WERI-Rb-1 (cell line): ENCODE data around the gene INF2.

ENCODE experiments used
- DNase-seq: peaks from one replicate; pipeline ENCODE4 v3.0.0-alpha.2; 2020
- H3K27ac ChIP-seq: fragments of 250-450 bp; sonication (Bioruptor Pico); 2 replicates; pipeline ENCODE4 v1.5.1; 2020; ENCODE audit warnings: mild to moderate bottlenecking, moderate library complexity
- H3K27me3 ChIP-seq: fragments of 250-450 bp; sonication (Bioruptor Pico); 2 replicates; pipeline ENCODE4 v1.5.1; 2021; ENCODE audit warnings: mild to moderate bottlenecking, low read depth, moderate library complexity; ENCODE audit not compliant: insufficient read depth, severe bottlenecking
- H3K36me3 ChIP-seq: fragments of 250-450 bp; sonication (Bioruptor Pico); 2 replicates; pipeline ENCODE4 v1.5.1; 2020; ENCODE audit warnings: mild to moderate bottlenecking, moderate library complexity
- H3K4me3 ChIP-seq: 2 replicates; pipeline ENCODE4 v1.5.1; 2011; ENCODE audit warnings: low read depth, mild to moderate bottlenecking, control low read depth, low read length
- H3K9me3 ChIP-seq: fragments of 250-450 bp; sonication (Bioruptor Pico); 2 replicates; pipeline ENCODE4 v1.5.1; 2021; ENCODE audit warnings: mild to moderate bottlenecking, moderate library complexity; ENCODE audit not compliant: severe bottlenecking
- TF ChIP-seq, protein P1 (sequence below): IDR thresholded peaks from 2 replicates; pipeline ENCODE4 v1.5.1; 2011; ENCODE audit warnings: low read depth, mild to moderate bottlenecking, control low read depth, inconsistent platforms, low read length

Gene INF2

DNA sequence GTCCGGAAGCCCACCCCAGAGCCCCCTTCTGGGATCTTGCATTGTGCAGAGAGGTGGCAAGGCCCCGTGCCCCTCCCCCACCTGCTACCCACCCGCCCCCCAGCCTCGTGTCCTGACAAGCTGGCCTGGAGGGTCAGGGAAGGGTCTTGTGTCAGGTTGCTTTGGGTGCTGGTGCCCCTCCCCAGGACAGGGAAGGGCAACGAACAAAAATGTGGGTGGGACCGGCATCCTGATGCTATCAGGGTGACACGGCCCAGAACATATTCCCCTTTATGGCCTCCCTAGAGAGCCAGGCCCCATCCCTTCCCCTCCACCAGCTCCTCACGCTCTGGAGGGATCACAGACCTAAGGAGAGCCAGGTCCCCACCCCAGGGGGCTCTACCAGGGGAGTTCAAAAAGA, 46.1 kb upstream of the INF2 start:
- Histone ChIP-seq H3K9me3 (no peaks in the 10 kb centered on the region), H3K27ac (no peak overlapping the region), H3K27me3 (no peaks in the 10 kb centered on the region), H3K4me3 (no peak overlapping the region), H3K36me3 (no peaks in the 10 kb centered on the region)
- TF ChIP-seq, protein P1, sequence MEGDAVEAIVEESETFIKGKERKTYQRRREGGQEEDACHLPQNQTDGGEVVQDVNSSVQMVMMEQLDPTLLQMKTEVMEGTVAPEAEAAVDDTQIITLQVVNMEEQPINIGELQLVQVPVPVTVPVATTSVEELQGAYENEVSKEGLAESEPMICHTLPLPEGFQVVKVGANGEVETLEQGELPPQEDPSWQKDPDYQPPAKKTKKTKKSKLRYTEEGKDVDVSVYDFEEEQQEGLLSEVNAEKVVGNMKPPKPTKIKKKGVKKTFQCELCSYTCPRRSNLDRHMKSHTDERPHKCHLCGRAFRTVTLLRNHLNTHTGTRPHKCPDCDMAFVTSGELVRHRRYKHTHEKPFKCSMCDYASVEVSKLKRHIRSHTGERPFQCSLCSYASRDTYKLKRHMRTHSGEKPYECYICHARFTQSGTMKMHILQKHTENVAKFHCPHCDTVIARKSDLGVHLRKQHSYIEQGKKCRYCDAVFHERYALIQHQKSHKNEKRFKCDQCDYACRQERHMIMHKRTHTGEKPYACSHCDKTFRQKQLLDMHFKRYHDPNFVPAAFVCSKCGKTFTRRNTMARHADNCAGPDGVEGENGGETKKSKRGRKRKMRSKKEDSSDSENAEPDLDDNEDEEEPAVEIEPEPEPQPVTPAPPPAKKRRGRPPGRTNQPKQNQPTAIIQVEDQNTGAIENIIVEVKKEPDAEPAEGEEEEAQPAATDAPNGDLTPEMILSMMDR, result no peak
- no peak for DNase-seq

DNA sequence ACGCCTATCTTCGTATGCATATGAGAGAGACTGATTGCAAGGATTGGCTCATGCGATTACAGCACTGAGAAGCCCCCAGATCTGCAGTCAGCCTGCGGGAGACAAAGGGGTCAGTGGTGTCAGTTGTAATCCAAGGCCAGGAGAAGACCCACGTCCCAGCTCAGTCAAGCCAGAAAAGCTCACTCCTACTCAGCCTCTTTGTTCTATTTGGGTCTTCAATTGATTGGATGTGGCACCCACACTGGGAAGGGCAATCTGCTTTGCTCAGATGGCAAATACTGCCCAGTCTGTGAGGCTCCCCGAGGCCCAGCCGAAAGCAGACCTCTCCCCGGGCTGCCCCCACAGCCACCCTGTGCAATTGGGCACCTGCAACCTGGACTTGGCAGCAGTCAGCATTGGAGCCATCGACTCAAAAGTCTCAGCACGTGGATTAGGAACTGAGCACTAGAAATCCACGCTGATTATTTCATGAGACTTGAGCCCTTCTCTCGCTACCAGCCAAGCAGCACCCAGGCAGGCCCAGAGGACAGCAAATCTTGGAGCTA, 45.3 kb upstream of the INF2 start:
- no peak for DNase-seq
- Histone ChIP-seq H3K4me3 (no peak overlapping the region), H3K36me3 (no peaks in the 10 kb centered on the region), H3K27me3 (no peaks in the 10 kb centered on the region), H3K27ac (no peak overlapping the region), H3K9me3 (no peaks in the 10 kb centered on the region)
- TF ChIP-seq, protein P1, result no peak

DNA sequence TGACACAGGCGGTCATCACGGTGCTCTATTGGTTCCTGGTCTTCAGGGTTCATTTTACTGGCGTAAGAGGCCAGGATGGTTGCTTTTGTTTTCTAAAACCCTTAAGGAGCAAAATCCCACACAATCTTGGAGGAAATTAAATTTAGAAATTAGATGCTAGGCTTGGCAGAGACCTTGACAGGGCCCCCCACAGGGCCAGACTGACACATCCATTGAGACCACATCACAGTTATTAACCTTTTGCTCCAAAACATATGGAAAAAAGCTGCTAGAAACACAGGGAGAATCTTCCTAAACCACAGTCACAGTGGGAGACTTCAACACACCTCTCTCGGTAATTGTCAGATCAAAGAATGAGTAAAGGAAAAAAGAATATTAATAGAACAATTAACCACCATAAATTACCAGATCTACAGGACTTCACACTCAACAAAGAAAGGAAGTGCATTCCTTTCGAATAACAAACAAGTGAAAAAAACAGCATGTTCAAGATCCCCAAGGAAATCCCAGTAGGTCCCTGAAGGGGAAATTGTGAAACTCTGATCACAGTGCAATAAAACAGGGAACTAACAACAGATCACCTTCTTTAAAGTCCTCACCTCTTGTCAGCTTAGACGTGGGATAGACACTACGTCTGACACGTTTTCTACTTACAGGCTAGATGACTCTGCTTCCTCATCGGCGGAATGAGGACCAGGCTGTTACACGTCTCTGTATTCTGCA, 44.6 kb upstream of the INF2 start:
- Histone ChIP-seq H3K27ac (no peak overlapping the region), H3K36me3 (no peaks in the 10 kb centered on the region), H3K27me3 (no peaks in the 10 kb centered on the region), H3K4me3 (no peak overlapping the region), H3K9me3 (no peaks in the 10 kb centered on the region)
- DNase-seq, result no peak
- TF ChIP-seq, protein P1, result no peak

DNA sequence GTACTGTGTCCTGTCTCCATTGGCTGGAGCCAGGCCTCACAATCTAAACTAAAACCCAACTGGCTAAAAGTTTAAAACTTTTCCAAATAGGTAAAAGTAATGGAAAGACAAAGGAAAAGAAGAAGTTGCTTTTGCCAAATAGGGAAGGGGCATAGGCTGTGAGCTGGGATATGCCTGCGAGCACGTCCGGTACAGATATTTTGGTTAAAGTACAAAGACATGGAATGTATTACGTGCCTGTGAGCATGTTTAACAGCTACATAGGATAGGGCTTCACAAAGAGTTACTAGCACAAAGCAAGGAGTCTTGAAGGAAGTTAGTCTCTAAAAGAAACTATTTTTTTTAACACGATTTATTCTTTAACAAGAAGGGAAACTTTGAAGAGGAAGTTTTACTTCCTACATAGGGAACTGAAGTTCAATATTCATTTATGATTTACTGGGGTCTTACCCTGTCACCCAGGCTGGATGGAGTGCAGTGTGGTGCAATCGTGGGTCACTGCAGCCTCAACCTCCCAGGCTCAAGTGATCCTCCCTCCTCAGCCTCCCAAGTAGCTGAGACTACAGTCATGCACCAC, 41.9 kb upstream of the INF2 start:
- no peaks in the 10 kb centered on the region for H3K36me3 ChIP-seq
- no peaks in the 10 kb centered on the region for H3K27me3 ChIP-seq
- H3K9me3 ChIP-seq, result peaks cover 4% of the 10 kb centered on the region
- TF ChIP-seq, protein P1, result no peak
- DNase-seq, result no peak
- no peak overlapping the region for H3K4me3 ChIP-seq
- H3K27ac ChIP-seq, result no peak overlapping the region

DNA sequence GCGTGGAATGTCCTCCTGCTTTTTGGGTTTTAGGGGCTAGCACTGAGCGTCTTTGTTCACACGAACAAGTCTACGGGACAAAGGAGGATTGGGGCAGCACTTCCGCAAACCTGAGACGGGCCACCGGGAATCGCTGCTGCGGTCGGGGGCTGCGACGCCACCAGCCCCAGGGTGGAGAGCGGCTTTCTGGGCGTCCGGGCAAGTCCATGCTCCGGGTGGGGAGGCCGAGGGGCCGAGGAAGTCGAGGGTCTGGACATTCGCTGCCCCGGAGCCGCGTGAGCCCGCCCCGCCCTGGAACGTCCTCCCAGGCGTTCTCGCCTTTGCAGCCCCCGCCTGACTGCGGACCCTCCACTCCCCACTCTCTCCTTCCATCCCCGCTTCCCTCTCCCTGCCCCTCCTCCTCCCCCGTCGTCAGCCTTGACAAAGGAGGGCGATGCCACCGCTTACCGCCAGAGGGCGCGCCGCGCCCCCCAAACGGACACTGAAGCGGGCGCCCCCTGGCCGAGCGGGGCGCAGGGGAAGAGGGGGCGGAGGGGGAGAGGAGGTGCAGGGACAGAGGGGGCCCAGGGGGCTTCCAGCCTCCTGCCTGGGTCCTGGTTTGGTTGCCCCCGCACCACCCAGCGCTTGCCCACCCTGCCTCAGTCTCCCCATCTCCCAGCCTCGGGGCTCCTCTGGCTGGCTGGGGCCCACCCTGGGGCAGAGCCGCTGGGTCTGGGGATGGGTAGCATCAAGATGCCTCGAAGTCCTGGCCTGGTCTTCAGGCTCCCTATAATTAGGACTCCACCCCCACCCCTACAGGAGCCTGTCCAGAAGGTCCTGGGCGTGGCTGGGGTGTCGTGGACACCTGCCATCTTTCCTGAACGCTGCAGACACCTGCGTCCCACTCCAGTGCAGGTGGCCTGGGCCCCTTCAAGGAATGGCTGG, 39.1 kb upstream of the INF2 start:
- Histone ChIP-seq H3K36me3 (no peaks in the 10 kb centered on the region), H3K4me3 (peak overlapping the region; percentile 45), H3K27ac (peak overlapping the region; percentile 31; the same call in 1 of the 2 replicates), H3K9me3 (peaks cover 21% of the 10 kb centered on the region), H3K27me3 (no peaks in the 10 kb centered on the region)
- DNase-seq, result peak; percentile 80
- TF ChIP-seq, protein P1, result peak; percentile 90
